Panc1 (cell line): ENCODE data around the gene ARMC8.

Experiments
- POLR2AphosphoS5 ChIP-seq: IDR thresholded peaks from 2 replicates; pipeline ENCODE4 v1.6.1; 2012; ENCODE audit warnings: mild to moderate bottlenecking, low read depth, low read length, moderate library complexity
- REST ChIP-seq, 2 experiments: IDR thresholded peaks; 2 replicates each; pipeline ENCODE4 v1.6.1; 2011 to 2012; ENCODE audit warnings: low read depth in 2 of 2, control low read depth in 1 of 2, low read length in 1 of 2, mild to moderate bottlenecking in 1 of 2, moderate library complexity in 1 of 2; ENCODE audit not compliant: insufficient read depth in 1 of 2
- TCF7L2 ChIP-seq: IDR thresholded peaks from 2 replicates; pipeline ENCODE4 v1.6.1; 2011; ENCODE audit warnings: mild to moderate bottlenecking, low read depth, low read length, inconsistent platforms
- TF ChIP-seq, protein P1 (sequence below): fragments of 450-650 bp; IDR thresholded peaks from 2 replicates; pipeline ENCODE4 v1.5.1; 2017; ENCODE audit warnings: mild to moderate bottlenecking

DNA sequence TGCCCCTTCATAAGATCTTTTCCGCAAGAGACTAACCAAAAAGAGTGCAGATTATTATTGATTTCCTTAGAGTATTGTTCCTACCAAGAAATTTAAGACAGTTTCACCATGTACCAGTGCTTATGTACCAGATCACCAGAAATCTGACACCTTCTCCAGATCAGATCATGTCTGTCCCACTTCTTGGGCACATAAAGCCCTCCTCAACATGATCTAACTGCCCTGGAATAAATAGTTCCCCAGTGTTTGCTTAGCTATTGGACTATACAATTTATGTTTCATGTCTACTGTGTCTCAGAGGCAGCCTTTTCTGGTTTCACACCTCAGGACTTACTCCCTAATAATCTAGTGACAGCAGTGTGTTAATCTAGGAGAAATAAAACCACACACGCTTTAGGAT lies 95.7 kb downstream of the ARMC8 start:
- TF ChIP-seq, protein P1, sequence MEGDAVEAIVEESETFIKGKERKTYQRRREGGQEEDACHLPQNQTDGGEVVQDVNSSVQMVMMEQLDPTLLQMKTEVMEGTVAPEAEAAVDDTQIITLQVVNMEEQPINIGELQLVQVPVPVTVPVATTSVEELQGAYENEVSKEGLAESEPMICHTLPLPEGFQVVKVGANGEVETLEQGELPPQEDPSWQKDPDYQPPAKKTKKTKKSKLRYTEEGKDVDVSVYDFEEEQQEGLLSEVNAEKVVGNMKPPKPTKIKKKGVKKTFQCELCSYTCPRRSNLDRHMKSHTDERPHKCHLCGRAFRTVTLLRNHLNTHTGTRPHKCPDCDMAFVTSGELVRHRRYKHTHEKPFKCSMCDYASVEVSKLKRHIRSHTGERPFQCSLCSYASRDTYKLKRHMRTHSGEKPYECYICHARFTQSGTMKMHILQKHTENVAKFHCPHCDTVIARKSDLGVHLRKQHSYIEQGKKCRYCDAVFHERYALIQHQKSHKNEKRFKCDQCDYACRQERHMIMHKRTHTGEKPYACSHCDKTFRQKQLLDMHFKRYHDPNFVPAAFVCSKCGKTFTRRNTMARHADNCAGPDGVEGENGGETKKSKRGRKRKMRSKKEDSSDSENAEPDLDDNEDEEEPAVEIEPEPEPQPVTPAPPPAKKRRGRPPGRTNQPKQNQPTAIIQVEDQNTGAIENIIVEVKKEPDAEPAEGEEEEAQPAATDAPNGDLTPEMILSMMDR: no peak
- TF ChIP-seq POLR2AphosphoS5: no peak
- TF ChIP-seq REST (IDR thresholded peaks at IDR 0.05; ENCODE audit: insufficient read depth in 1 of 2, low read depth in 2 of 2, low read length in 1 of 2): no peak
- TF ChIP-seq TCF7L2: no peak
